HEK293 (cell line): ENCODE results near the gene CD59.

Experiments
- CTCF ChIA-PET: fragments of 350-600 bp; formaldehyde crosslinking; extraction: SDS; loops from one replicate; lab custom pipeline; 2021; ENCODE audit warnings: antibody characterized with exemption; lab: Yijun Ruan, JAX
- POLR2A ChIA-PET: fragments of 300-600 bp; formaldehyde crosslinking; extraction: SDS; loops from one replicate; lab custom pipeline; 2020; ENCODE audit warnings: antibody characterized with exemption, inconsistent platforms; lab: Yijun Ruan, JAX
- H3K27ac ChIP-seq: fragments of 200-500 bp; sonication (Bioruptor generic); 2 replicates; pipeline ENCODE4 v1.5.1; 2014; ENCODE audit warnings: low read depth, low read length, control low read depth, inconsistent platforms; ENCODE audit errors: extremely low read depth
- H3K36me3 ChIP-seq, 2 experiments: fragments of 200-500 bp in 1 of 2; sonication (Bioruptor generic) in 1 of 2; 1 replicate in 1 of 2; 2 replicates in 1 of 2; pipeline ENCODE4 v1.5.1; 2014 to 2017; ENCODE audit warnings: inconsistent platforms in 2 of 2, low read length in 2 of 2; ENCODE audit not compliant: control insufficient read depth in 2 of 2, insufficient read depth in 1 of 2
- H3K4me1 ChIP-seq: fragments of 200-500 bp; sonication (Bioruptor generic); 2 replicates; pipeline ENCODE4 v1.5.1; 2014; ENCODE audit warnings: mild to moderate bottlenecking, low read length, inconsistent platforms; ENCODE audit not compliant: control insufficient read depth, insufficient read depth
- H3K4me3 ChIP-seq: 2 replicates; pipeline ENCODE4 v1.5.1; 2011; ENCODE audit warnings: low read depth, mild to moderate bottlenecking, control low read depth, low read length, moderate library complexity
- H3K9me3 ChIP-seq: fragments of 200-500 bp; sonication (Bioruptor generic); 2 replicates; pipeline ENCODE4 v1.5.1; 2014; ENCODE audit warnings: low read depth, low read length, inconsistent platforms; ENCODE audit not compliant: control insufficient read depth, insufficient read depth
- GLI2 ChIP-seq: fragments of 450-650 bp; formaldehyde crosslinking; IDR thresholded peaks from 2 replicates; pipeline ENCODE4; 2017; ENCODE audit warnings: missing biosample characterization, missing genetic modification characterization, low read depth, borderline replicate concordance
- KLF8 ChIP-seq: fragments of 450-650 bp; formaldehyde crosslinking; IDR thresholded peaks from 2 replicates; pipeline ENCODE4 v1.5.1; 2016; ENCODE audit warnings: missing biosample characterization, missing genetic modification characterization
- ZFP3 ChIP-seq: fragments of 450-650 bp; formaldehyde crosslinking; IDR thresholded peaks from 2 replicates; pipeline ENCODE4 v1.5.1; 2016; ENCODE audit warnings: low read depth, missing biosample characterization, missing genetic modification characterization
- ZNF175 ChIP-seq: fragments of 450-650 bp; formaldehyde crosslinking; IDR thresholded peaks from 2 replicates; pipeline ENCODE4 v1.5.1; 2016; ENCODE audit warnings: missing biosample characterization, missing genetic modification characterization
- ZNF19 ChIP-seq: fragments of 450-650 bp; formaldehyde crosslinking; IDR thresholded peaks from 2 replicates; pipeline ENCODE4; 2016; ENCODE audit warnings: missing biosample characterization, missing genetic modification characterization, low read depth
- ZNF211 ChIP-seq: fragments of 450-650 bp; formaldehyde crosslinking; IDR thresholded peaks from 2 replicates; pipeline ENCODE4 v1.5.1; 2016; ENCODE audit warnings: low read depth, missing biosample characterization, missing genetic modification characterization
- ZNF274 ChIP-seq, 2 experiments: fragments of 200-500 bp in 1 of 2; fragments of 450-650 bp in 1 of 2; sonication (Bioruptor generic) in 1 of 2; formaldehyde crosslinking in 1 of 2; IDR thresholded peaks; 2 replicates each; pipeline versions ENCODE4 v1.5.1 to v1.6.1; 2014 to 2016; ENCODE audit warnings: borderline replicate concordance in 1 of 2, inconsistent platforms in 1 of 2, low read length in 1 of 2, missing biosample characterization in 1 of 2, missing genetic modification characterization in 1 of 2
- ZNF341 ChIP-seq: fragments of 450-650 bp; formaldehyde crosslinking; IDR thresholded peaks from 2 replicates; pipeline ENCODE4; 2016; ENCODE audit warnings: low read depth, missing biosample characterization, missing genetic modification characterization
- ZNF514 ChIP-seq: fragments of 450-650 bp; formaldehyde crosslinking; IDR thresholded peaks from 2 replicates; pipeline ENCODE4 v1.5.1; 2016; ENCODE audit warnings: missing biosample characterization, missing genetic modification characterization
- ZNF561 ChIP-seq: fragments of 450-650 bp; IDR thresholded peaks from 2 replicates; pipeline ENCODE4 v1.5.1; 2018; ENCODE audit warnings: missing biosample characterization, missing genetic modification characterization, borderline replicate concordance
- ZNF654 ChIP-seq: fragments of 450-650 bp; formaldehyde crosslinking; IDR thresholded peaks from 2 replicates; pipeline ENCODE4 v1.5.1; 2016; ENCODE audit warnings: low read depth, missing biosample characterization, missing genetic modification characterization
- ZNF664 ChIP-seq: fragments of 450-650 bp; formaldehyde crosslinking; IDR thresholded peaks from 2 replicates; pipeline ENCODE4 v1.5.1; 2016; ENCODE audit warnings: missing biosample characterization, missing genetic modification characterization
- ZNF791 ChIP-seq: fragments of 450-650 bp; formaldehyde crosslinking; IDR thresholded peaks from 2 replicates; pipeline ENCODE4 v1.5.1; 2016; ENCODE audit warnings: missing biosample characterization, missing genetic modification characterization
- ZNF792 ChIP-seq: fragments of 450-650 bp; formaldehyde crosslinking; IDR thresholded peaks from 2 replicates; pipeline ENCODE4 v1.5.1; 2016; ENCODE audit warnings: missing biosample characterization, missing genetic modification characterization
- TF ChIP-seq, protein P1 (sequence below): fragments of 450-650 bp; formaldehyde crosslinking; IDR thresholded peaks from 2 replicates; pipeline ENCODE4 v1.5.1; 2017; ENCODE audit warnings: missing biosample characterization, missing genetic modification characterization
- TF ChIP-seq, protein P2 (sequence below): fragments of 450-650 bp; IDR thresholded peaks from 2 replicates; pipeline ENCODE4 v1.5.1; 2018; ENCODE audit warnings: missing biosample characterization, missing genetic modification characterization

Gene CD59

DNA sequence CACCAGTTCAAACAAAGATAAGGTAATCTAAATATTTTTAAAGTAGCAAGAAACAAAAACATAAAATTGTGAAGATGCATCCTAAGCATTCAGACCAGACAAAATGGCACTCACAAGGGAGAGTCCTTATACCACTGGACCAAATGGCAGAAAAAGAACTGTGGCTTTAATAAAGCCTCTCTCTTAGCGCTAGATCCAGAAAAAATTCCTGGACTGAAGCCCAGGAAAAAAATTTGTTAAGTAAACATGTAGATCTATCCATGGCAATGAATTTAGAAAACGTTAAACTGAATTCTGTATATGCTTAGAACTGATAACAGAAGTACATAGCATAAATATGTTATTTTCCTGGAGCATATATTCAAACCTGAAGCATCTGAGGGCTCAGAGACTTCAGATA is 11.8 kb upstream of the CD59 start:
- Histone ChIP-seq H3K36me3 (peaks cover 4 to 45% of the 10 kb centered on the region in 2 experiments; a peak in 2 of 3 replicates), H3K4me1 (no peaks in the 10 kb centered on the region), H3K9me3 (no peaks in the 10 kb centered on the region), H3K27ac (no peak overlapping the region), H3K4me3 (no peak overlapping the region)
- TF ChIP-seq, protein P1, sequence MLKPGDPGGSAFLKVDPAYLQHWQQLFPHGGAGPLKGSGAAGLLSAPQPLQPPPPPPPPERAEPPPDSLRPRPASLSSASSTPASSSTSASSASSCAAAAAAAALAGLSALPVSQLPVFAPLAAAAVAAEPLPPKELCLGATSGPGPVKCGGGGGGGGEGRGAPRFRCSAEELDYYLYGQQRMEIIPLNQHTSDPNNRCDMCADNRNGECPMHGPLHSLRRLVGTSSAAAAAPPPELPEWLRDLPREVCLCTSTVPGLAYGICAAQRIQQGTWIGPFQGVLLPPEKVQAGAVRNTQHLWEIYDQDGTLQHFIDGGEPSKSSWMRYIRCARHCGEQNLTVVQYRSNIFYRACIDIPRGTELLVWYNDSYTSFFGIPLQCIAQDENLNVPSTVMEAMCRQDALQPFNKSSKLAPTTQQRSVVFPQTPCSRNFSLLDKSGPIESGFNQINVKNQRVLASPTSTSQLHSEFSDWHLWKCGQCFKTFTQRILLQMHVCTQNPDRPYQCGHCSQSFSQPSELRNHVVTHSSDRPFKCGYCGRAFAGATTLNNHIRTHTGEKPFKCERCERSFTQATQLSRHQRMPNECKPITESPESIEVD (tag by site-specific recombination): peak; percentile 38; the same call in 1 of the 2 replicates
- no peak for TF ChIP-seq ZNF664
- CTCF ChIA-PET: no interaction called here
- POLR2A ChIA-PET: interaction anchor here (0.7 to 1.5 kb wide), 2 partner anchors 11 to 1362 kb away, joined by 3 to 9 read pairs; partner anchors contain the start of gene CD59

DNA sequence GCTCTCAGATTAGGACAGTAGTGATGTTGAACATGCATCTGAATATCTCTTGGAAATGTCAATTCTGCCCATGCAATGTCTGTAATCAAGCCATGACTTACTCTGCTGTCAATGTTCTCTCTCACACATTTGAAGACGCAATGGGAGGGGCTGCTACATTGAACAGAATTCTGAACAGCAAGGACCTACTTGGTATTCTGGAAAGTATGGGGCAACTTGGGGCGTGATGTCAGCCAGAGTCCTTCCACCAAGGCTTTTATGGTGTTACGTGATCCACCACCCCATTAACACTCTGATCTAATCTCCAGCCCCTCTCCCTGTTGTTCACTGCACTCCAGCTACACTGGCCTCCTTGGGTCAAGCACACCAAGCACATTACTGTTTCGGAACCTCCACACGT is 7.1 kb upstream of the CD59 start:
- ChIA-PET POLR2A (no interaction called here), CTCF (interaction anchor here (0.8 to 2.5 kb wide), 6 partner anchors 16 to 380 kb away, joined by 4 to 40 read pairs (median 12); partner anchors contain the start of gene C11orf91)
- Histone ChIP-seq H3K9me3 (no peaks in the 10 kb centered on the region), H3K4me3 (no peak overlapping the region), H3K36me3 (peaks cover 4 to 20% of the 10 kb centered on the region in 2 experiments; a peak in 2 of 3 replicates), H3K4me1 (no peaks in the 10 kb centered on the region), H3K27ac (no peak overlapping the region)
- TF ChIP-seq ZFP3: no peak
- TF ChIP-seq ZNF175 (tag by site-specific recombination): no peak
- TF ChIP-seq ZNF792: no peak
- TF ChIP-seq ZNF561 (tag by site-specific recombination): no peak
- TF ChIP-seq, protein P2, sequence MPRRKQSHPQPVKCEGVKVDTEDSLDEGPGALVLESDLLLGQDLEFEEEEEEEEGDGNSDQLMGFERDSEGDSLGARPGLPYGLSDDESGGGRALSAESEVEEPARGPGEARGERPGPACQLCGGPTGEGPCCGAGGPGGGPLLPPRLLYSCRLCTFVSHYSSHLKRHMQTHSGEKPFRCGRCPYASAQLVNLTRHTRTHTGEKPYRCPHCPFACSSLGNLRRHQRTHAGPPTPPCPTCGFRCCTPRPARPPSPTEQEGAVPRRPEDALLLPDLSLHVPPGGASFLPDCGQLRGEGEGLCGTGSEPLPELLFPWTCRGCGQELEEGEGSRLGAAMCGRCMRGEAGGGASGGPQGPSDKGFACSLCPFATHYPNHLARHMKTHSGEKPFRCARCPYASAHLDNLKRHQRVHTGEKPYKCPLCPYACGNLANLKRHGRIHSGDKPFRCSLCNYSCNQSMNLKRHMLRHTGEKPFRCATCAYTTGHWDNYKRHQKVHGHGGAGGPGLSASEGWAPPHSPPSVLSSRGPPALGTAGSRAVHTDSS: no peak
- no peak for TF ChIP-seq ZNF791
- TF ChIP-seq GLI2 (tag by site-specific recombination): no peak

DNA sequence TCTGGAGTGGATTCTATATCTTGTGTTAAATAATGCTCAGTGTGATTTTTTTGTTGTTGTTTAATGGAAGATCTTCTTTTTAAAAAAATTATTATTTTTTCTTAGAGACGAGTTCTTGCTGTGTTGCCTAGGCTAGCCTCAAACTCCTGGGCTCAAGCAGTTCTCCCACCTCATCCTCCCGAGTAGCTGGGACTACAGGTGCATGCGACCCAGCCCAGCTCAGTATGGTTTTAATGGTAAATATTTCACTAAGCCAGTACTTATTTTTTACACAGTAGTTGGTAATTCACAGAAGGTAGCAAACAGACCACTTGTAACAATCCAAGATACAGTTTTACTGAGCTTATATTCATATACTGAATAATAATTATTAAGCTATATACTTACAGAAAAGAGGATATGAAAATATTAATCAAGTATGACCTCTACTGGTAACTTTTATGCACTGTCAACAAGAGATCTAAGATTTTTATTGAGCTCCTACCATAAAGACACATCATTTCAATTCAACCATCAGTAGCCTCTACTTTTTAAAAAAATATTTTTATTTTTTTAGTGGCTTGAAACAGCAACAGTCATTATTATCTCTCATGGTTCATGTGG is 6.1 kb upstream of the CD59 start:
- no peaks in the 10 kb centered on the region for H3K4me1 ChIP-seq
- POLR2A ChIA-PET: interaction anchor here (0.8 to 1.1 kb wide), 3 partner anchors 20 to 53 kb away, joined by 3 to 6 read pairs (median 3); partner anchors contain the start of gene C11orf91
- CTCF ChIA-PET: interaction anchor here (0.5 to 2.5 kb wide), 32 partner anchors 9 to 590 kb away, joined by 3 to 40 read pairs (median 4); partner anchors contain the start of gene C11orf91
- H3K36me3 ChIP-seq: peaks cover 4 to 20% of the 10 kb centered on the region in 2 experiments; a peak in 2 of 3 replicates
- no peaks in the 10 kb centered on the region for H3K9me3 ChIP-seq
- TF ChIP-seq ZNF654 (tag by site-specific recombination) (peak; percentile 46), KLF8 (tag by site-specific recombination) (no peak)
- no peak overlapping the region for H3K27ac ChIP-seq
- H3K4me3 ChIP-seq: no peak overlapping the region

DNA sequence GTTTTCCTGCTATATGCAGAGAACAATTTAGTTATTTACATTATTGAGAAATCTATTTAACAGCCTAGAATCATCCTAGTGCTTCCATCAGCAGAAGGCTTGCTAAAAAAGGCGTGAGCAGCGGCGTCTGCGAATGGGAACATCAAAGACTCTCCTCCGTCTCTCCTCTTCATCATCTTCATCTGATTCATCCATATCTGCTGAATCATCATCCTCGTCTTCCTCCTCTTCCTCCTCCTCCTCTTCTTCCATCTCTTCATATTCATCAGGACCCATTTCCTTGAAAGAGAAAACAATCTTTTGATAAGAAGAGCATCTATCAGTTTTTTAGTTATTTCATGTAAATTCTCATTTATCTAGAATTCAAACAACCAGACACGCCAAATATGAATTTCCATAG is 5.6 kb upstream of the CD59 start:
- Histone ChIP-seq H3K9me3 (no peaks in the 10 kb centered on the region), H3K4me1 (no peaks in the 10 kb centered on the region), H3K4me3 (no peak overlapping the region), H3K36me3 (peaks cover 4 to 16% of the 10 kb centered on the region in 2 experiments; a peak in 1 of 3 replicates), H3K27ac (no peak overlapping the region)
- CTCF ChIA-PET: interaction anchor here (0.7 to 2.5 kb wide), 24 partner anchors 10 to 589 kb away, joined by 3 to 40 read pairs (median 4); partner anchors contain the start of gene C11orf91
- POLR2A ChIA-PET: interaction anchor here (1.0 to 1.1 kb wide), 2 partner anchors 20 to 40 kb away, joined by 3 to 6 read pairs; partner anchors contain the start of gene C11orf91
- TF ChIP-seq ZNF341 (no peak), ZNF274 (IDR thresholded peaks at IDR 0.05; ENCODE audit: low read length) (no peak), ZNF274 (tag by site-specific recombination; IDR thresholded peaks at IDR 0.05; ENCODE audit: borderline replicate concordance) (no peak), ZNF19 (tag by site-specific recombination) (no peak), ZNF211 (tag by site-specific recombination) (no peak), ZNF514 (tag by site-specific recombination) (no peak)
- TF ChIP-seq, protein P2: peak; percentile 90
